Lower leg skin (tissue), 3 donors: Measurements from ENCODE around the gene TMEM272.

Experiments
- POLR2A ChIP-seq, 2 donors: fragments of 450-650 bp; IDR thresholded peaks; one replicate each; pipeline ENCODE4 v1.6.1; 2016 to 2017; ENCODE audit warnings: antibody characterized with exemption in 2 of 2, mild to moderate bottlenecking in 1 of 2, moderate library complexity in 1 of 2
- TF ChIP-seq, protein P1 (sequence below), 3 donors: fragments of 450-650 bp; IDR thresholded peaks; one replicate each; pipeline ENCODE4 v1.5.1; 2016; ENCODE audit warnings: antibody characterized with exemption in 3 of 3, mild to moderate bottlenecking in 3 of 3, moderate library complexity in 2 of 3

- TF ChIP-seq, protein P1, sequence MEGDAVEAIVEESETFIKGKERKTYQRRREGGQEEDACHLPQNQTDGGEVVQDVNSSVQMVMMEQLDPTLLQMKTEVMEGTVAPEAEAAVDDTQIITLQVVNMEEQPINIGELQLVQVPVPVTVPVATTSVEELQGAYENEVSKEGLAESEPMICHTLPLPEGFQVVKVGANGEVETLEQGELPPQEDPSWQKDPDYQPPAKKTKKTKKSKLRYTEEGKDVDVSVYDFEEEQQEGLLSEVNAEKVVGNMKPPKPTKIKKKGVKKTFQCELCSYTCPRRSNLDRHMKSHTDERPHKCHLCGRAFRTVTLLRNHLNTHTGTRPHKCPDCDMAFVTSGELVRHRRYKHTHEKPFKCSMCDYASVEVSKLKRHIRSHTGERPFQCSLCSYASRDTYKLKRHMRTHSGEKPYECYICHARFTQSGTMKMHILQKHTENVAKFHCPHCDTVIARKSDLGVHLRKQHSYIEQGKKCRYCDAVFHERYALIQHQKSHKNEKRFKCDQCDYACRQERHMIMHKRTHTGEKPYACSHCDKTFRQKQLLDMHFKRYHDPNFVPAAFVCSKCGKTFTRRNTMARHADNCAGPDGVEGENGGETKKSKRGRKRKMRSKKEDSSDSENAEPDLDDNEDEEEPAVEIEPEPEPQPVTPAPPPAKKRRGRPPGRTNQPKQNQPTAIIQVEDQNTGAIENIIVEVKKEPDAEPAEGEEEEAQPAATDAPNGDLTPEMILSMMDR (IDR thresholded peaks at IDR 0.05): no peak
- TF ChIP-seq POLR2A (IDR thresholded peaks at IDR 0.05): no peak
These were observed 16.8 kb upstream of the TMEM272 start, which contains the start of gene CCDC70 for GRCh38 chr13:51861723-51862300.
